ENCODE measurements around the gene TRIM2. TPM values are rescaled to one million over a fixed set of nuclear protein-coding genes. Genes with fewer than 3 reads are reported as not detected.

TRIM2 gene
- total and polyA plus RNA-seq, 10 of the 15 experiments (the other 5 are each of a cell fraction or from before 2014, with no cell fraction given), result 0.06 to 0.19 (median 0.15) TPM; not detected in 3

- no peak for FAIRE-seq
- in situ Hi-C loops (cut with MboI), result no loop called here
- intact Hi-C loops (cut with micrococcal nuclease; ENCODE audit: unreplicated experiment), result no loop called here
These were observed 131.4 kb downstream of the TRIM2 start for GRCh38 chr4:153335665-153336064.

DNA sequence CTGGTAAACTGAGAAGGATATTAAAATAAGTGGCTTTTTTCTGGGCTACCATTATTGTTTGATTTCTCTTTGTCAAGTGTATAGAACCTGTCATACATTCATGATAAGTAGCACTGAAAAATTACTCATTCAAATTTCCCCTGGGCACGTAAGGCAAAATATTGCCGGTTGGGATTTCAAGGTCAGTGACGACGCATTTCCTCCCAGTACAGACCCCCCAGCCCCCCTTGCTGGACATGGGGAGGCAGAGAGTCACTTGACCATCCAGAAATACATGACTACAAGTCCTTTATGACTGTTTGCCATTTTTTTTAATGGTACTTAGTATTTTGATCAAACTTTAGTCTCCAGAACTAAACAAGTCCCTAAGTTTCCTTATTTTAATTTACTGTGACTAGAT, 133.4 kb downstream of the TRIM2 start:
- no peak for FAIRE-seq
- Histone ChIP-seq H3K9me3 (replicated peaks; ENCODE audit: control insufficient read depth, insufficient read depth, low read length) (no peaks in the 10 kb centered on the region), H3K4me3 (no peak overlapping the region), H3K4me1 (ENCODE audit: control insufficient read depth, insufficient read depth, low read length) (peaks cover 6% of the 10 kb centered on the region; the same call in 1 of the 2 replicates), H3K27me3 (replicated peaks in 1 of 2; ENCODE audit: control insufficient read depth in 2 of 2, insufficient read depth in 2 of 2, low read length in 1 of 2) (no peaks in the 10 kb centered on the region; a peak in 1 of 4 replicates), H4K20me1 (ENCODE audit: control insufficient read depth, insufficient read depth) (no peaks in the 10 kb centered on the region; the same call in 1 of the 2 replicates), H3K79me2 (ENCODE audit: control insufficient read depth, insufficient read depth, low read length) (no peaks in the 10 kb centered on the region), H3K9ac (ENCODE audit: control insufficient read depth, insufficient read depth, low read length) (no peak overlapping the region), H3K36me3 (ENCODE audit: control insufficient read depth in 2 of 2, insufficient read depth in 2 of 2, low read length in 1 of 2) (no peaks in the 10 kb centered on the region), H3K27ac (ENCODE audit: control insufficient read depth, insufficient read depth) (no peak overlapping the region), H2AFZ (ENCODE audit: control insufficient read depth, low read depth, low read length) (no peak overlapping the region), H3K4me2 (ENCODE audit: control insufficient read depth, insufficient read depth) (no peak overlapping the region)
- WGBS (ENCODE audit: insufficient coverage, insufficient replicate concordance, low lambda C conversion rate, missing lambda C conversion rate), result 98% methylated on average over 4 of the region's 4 CpGs
- intact Hi-C loops (cut with micrococcal nuclease; ENCODE audit: unreplicated experiment) (no loop called here), in situ Hi-C loops (cut with MboI) (no loop called here)
- ChIA-PET RAD21 (ENCODE audit: unreplicated experiment) (no interaction called here), POLR2A (no interaction called here), SMC1A (ENCODE audit: uncharacterized antibody, unreplicated experiment) (interaction anchor here (0.8 to 1.2 kb wide), 5 partner anchors 34 to 254 kb away, joined by 3 to 4 read pairs (median 3); no protein-coding TSS in a partner anchor), CTCF (interaction anchor here (1.0 to 10.4 kb wide), 2 partner anchors 306 to 310 kb away, joined by 3 to 142 read pairs; no protein-coding TSS in a partner anchor)
- no TSS peak for BruUV-seq (replicated peaks)
- no peak for DNase-seq (ENCODE audit: low read depth, low spot score)
- no peak for ATAC-seq
- no peak for TF ChIP-seq KAT2A (conservative IDR thresholded peaks at IDR 0.05; ENCODE audit: control insufficient read depth, low read depth, low read length)
- TF ChIP-seq, protein P1, sequence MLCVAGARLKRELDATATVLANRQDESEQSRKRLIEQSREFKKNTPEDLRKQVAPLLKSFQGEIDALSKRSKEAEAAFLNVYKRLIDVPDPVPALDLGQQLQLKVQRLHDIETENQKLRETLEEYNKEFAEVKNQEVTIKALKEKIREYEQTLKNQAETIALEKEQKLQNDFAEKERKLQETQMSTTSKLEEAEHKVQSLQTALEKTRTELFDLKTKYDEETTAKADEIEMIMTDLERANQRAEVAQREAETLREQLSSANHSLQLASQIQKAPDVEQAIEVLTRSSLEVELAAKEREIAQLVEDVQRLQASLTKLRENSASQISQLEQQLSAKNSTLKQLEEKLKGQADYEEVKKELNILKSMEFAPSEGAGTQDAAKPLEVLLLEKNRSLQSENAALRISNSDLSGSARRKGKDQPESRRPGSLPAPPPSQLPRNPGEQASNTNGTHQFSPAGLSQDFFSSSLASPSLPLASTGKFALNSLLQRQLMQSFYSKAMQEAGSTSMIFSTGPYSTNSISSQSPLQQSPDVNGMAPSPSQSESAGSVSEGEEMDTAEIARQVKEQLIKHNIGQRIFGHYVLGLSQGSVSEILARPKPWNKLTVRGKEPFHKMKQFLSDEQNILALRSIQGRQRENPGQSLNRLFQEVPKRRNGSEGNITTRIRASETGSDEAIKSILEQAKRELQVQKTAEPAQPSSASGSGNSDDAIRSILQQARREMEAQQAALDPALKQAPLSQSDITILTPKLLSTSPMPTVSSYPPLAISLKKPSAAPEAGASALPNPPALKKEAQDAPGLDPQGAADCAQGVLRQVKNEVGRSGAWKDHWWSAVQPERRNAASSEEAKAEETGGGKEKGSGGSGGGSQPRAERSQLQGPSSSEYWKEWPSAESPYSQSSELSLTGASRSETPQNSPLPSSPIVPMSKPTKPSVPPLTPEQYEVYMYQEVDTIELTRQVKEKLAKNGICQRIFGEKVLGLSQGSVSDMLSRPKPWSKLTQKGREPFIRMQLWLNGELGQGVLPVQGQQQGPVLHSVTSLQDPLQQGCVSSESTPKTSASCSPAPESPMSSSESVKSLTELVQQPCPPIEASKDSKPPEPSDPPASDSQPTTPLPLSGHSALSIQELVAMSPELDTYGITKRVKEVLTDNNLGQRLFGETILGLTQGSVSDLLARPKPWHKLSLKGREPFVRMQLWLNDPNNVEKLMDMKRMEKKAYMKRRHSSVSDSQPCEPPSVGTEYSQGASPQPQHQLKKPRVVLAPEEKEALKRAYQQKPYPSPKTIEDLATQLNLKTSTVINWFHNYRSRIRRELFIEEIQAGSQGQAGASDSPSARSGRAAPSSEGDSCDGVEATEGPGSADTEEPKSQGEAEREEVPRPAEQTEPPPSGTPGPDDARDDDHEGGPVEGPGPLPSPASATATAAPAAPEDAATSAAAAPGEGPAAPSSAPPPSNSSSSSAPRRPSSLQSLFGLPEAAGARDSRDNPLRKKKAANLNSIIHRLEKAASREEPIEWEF (IDR thresholded peaks at IDR 0.05; ENCODE audit: insufficient replicate concordance, low read depth, low read length), result no peak
- TF ChIP-seq RELA (IDR thresholded peaks at IDR 0.05; ENCODE audit: borderline replicate concordance, partially characterized antibody), result no peak
- TF ChIP-seq MEF2A (IDR thresholded peaks at IDR 0.05; ENCODE audit: insufficient read depth, low read depth, low read length), result no peak
- TF ChIP-seq BMI1 (IDR thresholded peaks at IDR 0.05; ENCODE audit: borderline replicate concordance), result no peak
- no peak for TF ChIP-seq CBFB (IDR thresholded peaks at IDR 0.05; ENCODE audit: low read depth)
- TF ChIP-seq BHLHE40 (IDR thresholded peaks at IDR 0.05; ENCODE audit: borderline replicate concordance in 1 of 2, low read depth in 2 of 2, low read length in 1 of 2), result no peak

More at GRCh38 chr4:153335665-153336064, 131.4 kb downstream of the TRIM2 start:
- H3K4me2 ChIP-seq (ENCODE audit: control insufficient read depth, insufficient read depth), result no peak overlapping the region
- no peaks in the 10 kb centered on the region for H4K20me1 ChIP-seq (ENCODE audit: control insufficient read depth, insufficient read depth)
- ChIA-PET CTCF (interaction anchor here (1.0 to 2.2 kb wide), 2 partner anchors 8 to 308 kb away, joined by 3 to 6 read pairs; no protein-coding TSS in a partner anchor), POLR2A (no interaction called here), RAD21 (ENCODE audit: unreplicated experiment) (interaction anchor here (1.5 kb wide), 1 partner anchor 308 kb away, joined by 4 read pairs; no protein-coding TSS in a partner anchor), SMC1A (ENCODE audit: uncharacterized antibody, unreplicated experiment) (interaction anchor here (1.3 to 1.6 kb wide), 2 partner anchors 12 to 308 kb away, joined by 3 to 6 read pairs; no protein-coding TSS in a partner anchor)
- ATAC-seq (no peak), DNase-seq (ENCODE audit: low read depth, low spot score) (no peak)
- no peaks in the 10 kb centered on the region; a peak in 1 of 4 replicates for H3K27me3 ChIP-seq (replicated peaks in 1 of 2; ENCODE audit: control insufficient read depth in 2 of 2, insufficient read depth in 2 of 2, low read length in 1 of 2)
- no peaks in the 10 kb centered on the region for H3K9me3 ChIP-seq (replicated peaks; ENCODE audit: control insufficient read depth, insufficient read depth, low read length)
- TF ChIP-seq ASH2L (IDR thresholded peaks at IDR 0.05; ENCODE audit: borderline replicate concordance, low read depth) (no peak), IRF3 (IDR thresholded peaks at IDR 0.05) (no peak), CBX5 (IDR thresholded peaks at IDR 0.05; ENCODE audit: low read depth) (no peak), GATAD2B (conservative IDR thresholded peaks at IDR 0.05; ENCODE audit: low read depth) (no peak)
- no TSS peak for BruUV-seq (replicated peaks)
- no peaks in the 10 kb centered on the region for H3K79me2 ChIP-seq (ENCODE audit: control insufficient read depth, insufficient read depth, low read length)
- WGBS (ENCODE audit: insufficient coverage, insufficient replicate concordance, low lambda C conversion rate, missing lambda C conversion rate), result 87% methylated on average over 4 of the region's 4 CpGs
- H3K4me1 ChIP-seq (ENCODE audit: control insufficient read depth, insufficient read depth, low read length), result no peaks in the 10 kb centered on the region
- H3K4me3 ChIP-seq, result no peak overlapping the region
- H2AFZ ChIP-seq (ENCODE audit: control insufficient read depth, low read depth, low read length), result no peak overlapping the region
- no peaks in the 10 kb centered on the region for H3K36me3 ChIP-seq (ENCODE audit: control insufficient read depth in 2 of 2, insufficient read depth in 2 of 2, low read length in 1 of 2)
- H3K9ac ChIP-seq (ENCODE audit: control insufficient read depth, insufficient read depth, low read length), result no peak overlapping the region
- H3K27ac ChIP-seq (ENCODE audit: control insufficient read depth, insufficient read depth), result no peak overlapping the region
